ENCODE measurements around the gene BORCS8. TPM values are rescaled to one million over a fixed set of nuclear protein-coding genes. Genes with fewer than 3 reads are reported as not detected.

Gene BORCS8
- total RNA-seq, 1 experiment from 2014 or later, result 37.7 TPM

GRCh38 chr19:19238126-19238894 is 46.4 kb upstream of the BORCS8 start:
- Mint-ChIP-seq H3K27me3 (ENCODE audit: insufficient read depth, unreplicated experiment) (peaks cover 8% of the 10 kb centered on the region), H3K4me3 (ENCODE audit: unreplicated experiment) (no peak overlapping the region), H3K9me3 (ENCODE audit: unreplicated experiment) (no peaks in the 10 kb centered on the region), H3K36me3 (ENCODE audit: insufficient read depth, unreplicated experiment) (no peaks in the 10 kb centered on the region), H3K27ac (ENCODE audit: unreplicated experiment) (no peak overlapping the region), H3K4me1 (ENCODE audit: low read depth, unreplicated experiment) (no peaks in the 10 kb centered on the region)
- ChIA-PET CTCF (no interaction called here), POLR2A (no interaction called here)
- intact Hi-C loops (cut with micrococcal nuclease; ENCODE audit: unreplicated experiment), result no loop called here
- Histone ChIP-seq H3K27me3 (replicated peaks; ENCODE audit: control insufficient read depth, insufficient read depth, low read length) (no peaks in the 10 kb centered on the region), H3K4me3 (ENCODE audit: low read depth, low read length) (no peak overlapping the region), H3K36me3 (ENCODE audit: control insufficient read depth, insufficient read depth, low read length) (no peaks in the 10 kb centered on the region), H3K4me1 (no peaks in the 10 kb centered on the region), H3K9me3 (peaks cover 10% of the 10 kb centered on the region; the same call in 1 of the 2 replicates)
- no peak for DNase-seq
- no TSS peak for BruUV-seq (replicated peaks)
- no peak for TF ChIP-seq CTCF (IDR thresholded peaks at IDR 0.05; ENCODE audit: insufficient read depth in 1 of 2, low read depth in 1 of 2, low read length in 1 of 2, severe bottlenecking in 1 of 2, unreplicated experiment in 1 of 2)

GRCh38 chr19:19236173-19236572 is 44.2 kb upstream of the BORCS8 start:
- H3K36me3 Mint-ChIP-seq (ENCODE audit: insufficient read depth, unreplicated experiment), result no peaks in the 10 kb centered on the region
- no peak overlapping the region for H3K4me3 ChIP-seq (ENCODE audit: low read depth, low read length)
- peaks cover 10% of the 10 kb centered on the region; the same call in 1 of the 2 replicates for H3K9me3 ChIP-seq
- DNase-seq, result no peak
- H3K27ac Mint-ChIP-seq (ENCODE audit: unreplicated experiment), result no peak overlapping the region
- no peaks in the 10 kb centered on the region for H3K9me3 Mint-ChIP-seq (ENCODE audit: unreplicated experiment)
- intact Hi-C loops (cut with micrococcal nuclease; ENCODE audit: unreplicated experiment), result no loop called here
- ChIA-PET POLR2A (interaction anchor here (0.6 kb wide), 1 partner anchor 74 kb away, joined by 4 read pairs; no protein-coding TSS in a partner anchor), CTCF (no interaction called here)
- H3K27me3 ChIP-seq (replicated peaks; ENCODE audit: control insufficient read depth, insufficient read depth, low read length), result no peaks in the 10 kb centered on the region
- H3K36me3 ChIP-seq (ENCODE audit: control insufficient read depth, insufficient read depth, low read length), result no peaks in the 10 kb centered on the region
- no peaks in the 10 kb centered on the region for H3K4me1 Mint-ChIP-seq (ENCODE audit: low read depth, unreplicated experiment)
- no peak overlapping the region for H3K4me3 Mint-ChIP-seq (ENCODE audit: unreplicated experiment)
- H3K27me3 Mint-ChIP-seq (ENCODE audit: insufficient read depth, unreplicated experiment), result peaks cover 12% of the 10 kb centered on the region
- no peak for TF ChIP-seq CTCF (IDR thresholded peaks at IDR 0.05; ENCODE audit: insufficient read depth in 1 of 2, low read depth in 1 of 2, low read length in 1 of 2, severe bottlenecking in 1 of 2, unreplicated experiment in 1 of 2)
- no TSS peak for BruUV-seq (replicated peaks)
- H3K4me1 ChIP-seq, result no peaks in the 10 kb centered on the region

GRCh38 chr19:19234220-19234816 is 42.4 kb upstream of the BORCS8 start:
- H3K4me1 ChIP-seq, result no peaks in the 10 kb centered on the region
- Mint-ChIP-seq H3K9me3 (ENCODE audit: unreplicated experiment) (no peaks in the 10 kb centered on the region), H3K27ac (ENCODE audit: unreplicated experiment) (no peak overlapping the region), H3K27me3 (ENCODE audit: insufficient read depth, unreplicated experiment) (peaks cover 7% of the 10 kb centered on the region), H3K36me3 (ENCODE audit: insufficient read depth, unreplicated experiment) (no peaks in the 10 kb centered on the region), H3K4me1 (ENCODE audit: low read depth, unreplicated experiment) (no peaks in the 10 kb centered on the region), H3K4me3 (ENCODE audit: unreplicated experiment) (no peak overlapping the region)
- DNase-seq, result no peak
- H3K4me3 ChIP-seq (ENCODE audit: low read depth, low read length), result no peak overlapping the region
- ChIA-PET POLR2A (no interaction called here), CTCF (interaction anchor here (1.7 kb wide), 1 partner anchor 9 kb away, joined by 7 read pairs; no protein-coding TSS in a partner anchor)
- intact Hi-C loops (cut with micrococcal nuclease; ENCODE audit: unreplicated experiment), result no loop called here
- BruUV-seq (replicated peaks), result no TSS peak
- peaks cover 10% of the 10 kb centered on the region; the same call in 1 of the 2 replicates for H3K9me3 ChIP-seq
- TF ChIP-seq CTCF (IDR thresholded peaks at IDR 0.05; ENCODE audit: insufficient read depth in 1 of 2, low read depth in 1 of 2, low read length in 1 of 2, severe bottlenecking in 1 of 2, unreplicated experiment in 1 of 2), result no peak
- H3K27me3 ChIP-seq (replicated peaks; ENCODE audit: control insufficient read depth, insufficient read depth, low read length), result no peaks in the 10 kb centered on the region
- no peaks in the 10 kb centered on the region for H3K36me3 ChIP-seq (ENCODE audit: control insufficient read depth, insufficient read depth, low read length)
